Heart right ventricle (tissue), 16 donors: ENCODE results near the gene LAGE3. TPM values are rescaled to one million over a fixed set of nuclear protein-coding genes. Genes with fewer than 3 reads are reported as not detected.

Source experiments
- ATAC-seq, 8 donors: fragments of 200-7000 bp; cut with Tn5 transposase; one replicate each; pipeline ENCODE4 v1.9.1; 2020; ENCODE audit warnings: mild to moderate bottlenecking in 8 of 8, moderate library complexity in 8 of 8, moderate number of reproducible peaks in 1 of 8
- DNase-seq, 2 donors: peaks; one replicate each; pipeline ENCODE4 v3.0.0-alpha.2; 2020
- H3K27ac ChIP-seq, 10 donors: fragments of 200-600 bp; sonication (generic) in 2 of 10; one replicate each; pipeline versions ENCODE4 v1.5.0 to v1.8.0; 2020 to 2022; ENCODE audit warnings: mild to moderate bottlenecking in 3 of 10
- H3K27me3 ChIP-seq, 7 donors: fragments of 200-600 bp; one replicate each; pipeline ENCODE4 v1.8.0; 2021 to 2022; ENCODE audit warnings: mild to moderate bottlenecking in 2 of 7
- H3K36me3 ChIP-seq, 9 donors: fragments of 200-600 bp; sonication (generic) in 1 of 9; one replicate each; pipeline versions ENCODE4 v1.5.0 to v1.8.0; 2020 to 2022; ENCODE audit warnings: mild to moderate bottlenecking in 2 of 9
- H3K4me1 ChIP-seq, 9 donors: fragments of 200-600 bp; sonication (generic) in 1 of 9; one replicate each; pipeline versions ENCODE4 v1.5.0 to v1.8.0; 2020 to 2022; ENCODE audit warnings: mild to moderate bottlenecking in 4 of 9
- H3K4me3 ChIP-seq, 10 donors: fragments of 200-600 bp; sonication (generic) in 2 of 10; one replicate each; pipeline versions ENCODE4 v1.5.0 to v1.8.0; 2020 to 2022; ENCODE audit warnings: mild to moderate bottlenecking in 7 of 10, moderate library complexity in 2 of 10
- H3K9me3 ChIP-seq, 11 donors: fragments of 200-600 bp in 10 of 11; sonication (generic) in 2 of 11; one replicate each; pipeline versions ENCODE4 v1.5.0 to v1.8.0; 2013 to 2022; ENCODE audit warnings: mild to moderate bottlenecking in 2 of 11, control low read depth in 1 of 11, moderate library complexity in 1 of 11
- whole genome bisulfite sequencing, 2 donors: extraction: QIAGEN DNeasy Blood & Tissue Kit; methylation state at CpG; one replicate each; pipeline ENCODE4 v1.1.7; 2013; ENCODE audit warnings: inconsistent platforms in 1 of 2; 5-methylcytosine and 5-hydroxymethylcytosine counted together
- intact Hi-C, 10 donors: fragments of 100-400 bp; cut with DNase I; formaldehyde crosslinking; loops; one replicate each; pipeline versions ENCODE4 v1.11.1 to v1.14.2; 2022
- polyA plus RNA-seq, 2 donors: library from polyadenylated mRNA; stranded (reverse); fragments of 200-250 nt; gene quantifications; one replicate each; pipeline ENCODE4 v1.2.3, GENCODE V29; 2013
- total RNA-seq, 10 donors: library from RNA; stranded (reverse); fragmentation: NEBNext Ultra II Directional in 3 of 10; extraction: Animal tissue kit (Norgen Biotek cat#: 25700) in 3 of 10; gene quantifications; one replicate each; pipeline versions ENCODE4 v1.2.1 to v1.2.4, GENCODE V29; 2021 to 2023
- TF ChIP-seq, protein P1 (sequence below), 9 donors: fragments of 200-600 bp; sonication (generic) in 2 of 9; IDR thresholded peaks; one replicate each; pipeline versions ENCODE4 v1.5.0 to v1.8.0; 2021 to 2022; ENCODE audit warnings: antibody characterized with exemption in 9 of 9, mild to moderate bottlenecking in 5 of 9, moderate library complexity in 1 of 9
- donor health status: Arrhythmogenic right ventricular cardiomyopathy.
- donor health status: ischemic (EF 13 %, LVEDD 7.1; RV severe dilation, severe dysfunction).
- donor health status: healthy with polysubstance abuse.
- donor health status: DM: no; HTN: yes; CAD: no.
- donor health status: DM: no; HTN: no; CAD: no.
- donor health status: ischemic (EF 25% LVEDD 6.9; RV normal size, moderate dysfunction).
- donor health status: ischemic (EF 25% LVEDD 5.7; RV mildly dilated, moderate dysfunction).
- donor health status: healthy.
- donor health status: DM: yes; HTN: yes; CAD: no.
- donor health status: Ischemic cardiomyopathy.
- donor health status: ischemic (EF 35%, LVEDD 5.7; RV mildly dilated, moderate dysfunction).
- donor health status: nonischemic (EF 11% LVEDD 7.7; RV severe dilation, severe dysfunction).
- donor health status: DM: yes; HTN: yes; CAD: no.
- donor health status: PGD.
- donor health status: ischemic (EF 29% LVEDD 5.4; RV normal size, mild dysfunction).
- donor health status: nonischemic (EF 23%, LVEDD 6.1; RV moderate dilation, normal function).

Gene LAGE3
- total and polyA plus RNA-seq, 12 donors = 7.5 to 38.2 (median 17.7) TPM

DNA sequence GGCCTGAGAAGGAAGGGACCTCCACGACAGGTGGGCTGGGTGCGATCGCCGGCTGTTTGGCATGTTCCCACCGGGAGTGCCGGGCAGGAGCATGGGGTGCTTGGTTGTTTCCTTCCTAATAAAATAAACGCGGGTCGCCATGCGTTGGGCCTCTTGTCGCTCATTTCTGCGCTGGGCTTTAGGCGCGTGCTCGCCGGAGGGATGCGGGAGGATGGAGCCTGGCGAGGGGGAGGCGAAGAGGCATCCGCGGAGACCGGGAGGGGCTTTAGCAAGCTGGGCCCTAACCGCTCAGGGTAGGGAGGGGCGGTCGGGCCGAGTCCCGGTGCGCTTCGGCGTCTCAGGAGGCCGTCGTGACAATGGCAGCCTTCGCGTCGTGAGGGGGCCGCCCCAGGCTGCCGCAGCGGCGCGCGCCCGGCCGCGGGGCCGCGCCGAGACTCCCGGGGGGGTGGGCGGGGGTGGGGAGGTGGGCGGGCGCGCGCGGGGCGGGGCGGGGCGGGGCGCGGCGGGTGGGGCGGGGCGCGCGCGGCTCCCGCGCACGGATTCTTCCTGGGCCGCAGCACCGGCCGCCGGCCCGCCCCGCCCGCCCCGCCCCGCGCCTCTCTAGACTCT lies 42.6 kb downstream of the LAGE3 start:
- peak; percentile 27 to 32 for DNase-seq
- 6 to 11% methylated on average over 10 to 46 of the region's 78 CpGs for WGBS, 2 donors
- Histone ChIP-seq H3K27me3 (no peaks in the 10 kb centered on the region), H3K9me3 (no peaks in the 10 kb centered on the region), H3K36me3 (peaks cover 0 to 64% (median 0%) of the 10 kb centered on the region in 9 donors), H3K4me3 (peak overlapping the region in 9 of 10 donors; percentile 72 to 89 (median 81)), H3K4me1 (peaks cover 0 to 23% (median 13%) of the 10 kb centered on the region in 9 donors), H3K27ac (peak overlapping the region; percentile 77 to 94 (median 90))
- TF ChIP-seq, protein P1, sequence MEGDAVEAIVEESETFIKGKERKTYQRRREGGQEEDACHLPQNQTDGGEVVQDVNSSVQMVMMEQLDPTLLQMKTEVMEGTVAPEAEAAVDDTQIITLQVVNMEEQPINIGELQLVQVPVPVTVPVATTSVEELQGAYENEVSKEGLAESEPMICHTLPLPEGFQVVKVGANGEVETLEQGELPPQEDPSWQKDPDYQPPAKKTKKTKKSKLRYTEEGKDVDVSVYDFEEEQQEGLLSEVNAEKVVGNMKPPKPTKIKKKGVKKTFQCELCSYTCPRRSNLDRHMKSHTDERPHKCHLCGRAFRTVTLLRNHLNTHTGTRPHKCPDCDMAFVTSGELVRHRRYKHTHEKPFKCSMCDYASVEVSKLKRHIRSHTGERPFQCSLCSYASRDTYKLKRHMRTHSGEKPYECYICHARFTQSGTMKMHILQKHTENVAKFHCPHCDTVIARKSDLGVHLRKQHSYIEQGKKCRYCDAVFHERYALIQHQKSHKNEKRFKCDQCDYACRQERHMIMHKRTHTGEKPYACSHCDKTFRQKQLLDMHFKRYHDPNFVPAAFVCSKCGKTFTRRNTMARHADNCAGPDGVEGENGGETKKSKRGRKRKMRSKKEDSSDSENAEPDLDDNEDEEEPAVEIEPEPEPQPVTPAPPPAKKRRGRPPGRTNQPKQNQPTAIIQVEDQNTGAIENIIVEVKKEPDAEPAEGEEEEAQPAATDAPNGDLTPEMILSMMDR (IDR thresholded peaks at IDR 0.05) = no peak
- intact Hi-C loops = loop anchor here in 1 of 10 donors (5.0 kb wide), 1 partner anchor 41 kb away; the partner anchor contains the start of gene LAGE3
- peak in 7 of 8 donors; percentile 32 to 64 (median 48) for ATAC-seq

DNA sequence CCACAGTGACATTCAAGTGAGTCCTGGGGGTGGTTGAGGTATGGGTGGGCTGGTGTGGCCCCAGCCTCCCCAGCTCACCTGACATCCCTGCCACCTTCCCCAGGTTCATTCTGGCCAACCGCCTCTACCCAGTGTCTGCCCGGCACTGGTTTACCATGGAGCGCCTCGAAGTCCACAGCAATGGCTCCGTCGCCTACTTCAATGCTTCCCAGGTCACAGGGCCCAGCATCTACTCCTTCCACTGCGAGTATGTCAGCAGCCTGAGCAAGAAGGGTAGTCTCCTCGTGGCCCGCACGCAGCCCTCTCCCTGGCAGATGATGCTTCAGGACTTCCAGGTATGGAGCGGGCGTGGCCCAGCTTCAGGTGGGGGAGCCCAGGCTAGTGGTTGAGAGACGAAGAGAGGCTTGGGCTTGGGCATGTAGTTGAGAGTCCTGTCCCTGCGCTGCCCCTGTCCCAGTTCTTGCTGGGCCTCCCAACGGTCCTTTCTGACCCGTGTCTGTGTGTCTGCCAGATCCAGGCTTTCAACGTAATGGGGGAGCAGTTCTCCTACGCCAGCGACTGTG lies 43.8 kb downstream of the LAGE3 start:
- ATAC-seq = no peak
- intact Hi-C loops = loop anchor here in 1 of 10 donors (5.0 kb wide), 1 partner anchor 42 kb away; the partner anchor contains the start of gene LAGE3
- no peaks in the 10 kb centered on the region for H3K27me3 ChIP-seq
- TF ChIP-seq, protein P1 (IDR thresholded peaks at IDR 0.05) = no peak
- H3K36me3 ChIP-seq = peaks cover 0 to 52% (median 0%) of the 10 kb centered on the region in 9 donors
- 93 to 96% methylated on average over 19 of the region's 19 CpGs for WGBS, 2 donors
- H3K9me3 ChIP-seq = no peaks in the 10 kb centered on the region
- H3K4me1 ChIP-seq = peaks cover 0 to 29% (median 14%) of the 10 kb centered on the region in 9 donors
- H3K27ac ChIP-seq = no peak overlapping the region
- no peak for DNase-seq
- no peak overlapping the region for H3K4me3 ChIP-seq

DNA sequence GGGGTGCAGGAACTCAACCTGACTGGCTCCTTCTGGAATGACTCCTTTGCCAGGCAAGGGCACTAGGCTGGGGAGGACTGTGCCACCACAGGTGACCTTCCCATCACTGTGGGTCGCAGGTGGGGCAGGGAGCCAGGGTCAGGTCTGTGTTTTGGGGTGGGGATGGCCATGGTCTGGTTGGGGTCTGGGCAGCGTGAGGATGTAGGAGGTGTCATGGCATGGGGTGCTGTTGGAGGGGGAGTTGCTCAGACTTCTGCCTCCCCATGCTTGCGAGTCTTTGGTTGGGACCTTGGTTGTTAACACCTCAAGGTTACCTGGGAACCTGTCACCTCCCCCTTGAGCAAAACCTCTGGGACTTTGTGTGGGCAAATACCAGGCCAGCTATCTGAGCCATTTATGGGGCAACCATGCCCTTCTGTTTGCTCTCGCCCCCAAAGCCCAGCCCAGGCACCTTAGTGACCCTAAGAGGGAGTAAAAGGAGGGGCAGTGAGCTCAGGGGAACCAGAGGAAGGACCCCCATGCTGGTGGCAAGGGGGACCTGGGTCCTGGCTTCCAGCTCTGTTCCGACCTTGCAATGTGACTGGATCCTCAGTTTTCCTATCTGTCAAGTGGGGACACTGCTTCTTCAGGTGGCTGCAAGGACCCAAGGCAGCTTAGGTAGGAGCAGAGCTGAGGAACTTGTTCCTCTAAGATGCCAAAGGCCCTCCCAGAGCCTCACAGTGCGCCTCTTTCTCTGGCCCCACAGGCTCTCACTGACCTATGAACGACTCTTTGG lies 44.5 kb downstream of the LAGE3 start:
- peaks cover 0 to 45% (median 0%) of the 10 kb centered on the region in 9 donors for H3K36me3 ChIP-seq
- TF ChIP-seq, protein P1 (IDR thresholded peaks at IDR 0.05) = no peak
- H3K27ac ChIP-seq = no peak overlapping the region
- H3K27me3 ChIP-seq = no peaks in the 10 kb centered on the region
- intact Hi-C loops = loop anchor here in 1 of 10 donors (5.0 kb wide), 1 partner anchor 43 kb away; the partner anchor contains the start of gene LAGE3
- ATAC-seq = no peak
- 96 to 99% methylated on average over 6 to 7 of the region's 7 CpGs for WGBS, 2 donors
- H3K4me1 ChIP-seq = peaks cover 0 to 34% (median 17%) of the 10 kb centered on the region in 9 donors
- H3K9me3 ChIP-seq = no peaks in the 10 kb centered on the region
- no peak for DNase-seq
- H3K4me3 ChIP-seq = no peak overlapping the region

DNA sequence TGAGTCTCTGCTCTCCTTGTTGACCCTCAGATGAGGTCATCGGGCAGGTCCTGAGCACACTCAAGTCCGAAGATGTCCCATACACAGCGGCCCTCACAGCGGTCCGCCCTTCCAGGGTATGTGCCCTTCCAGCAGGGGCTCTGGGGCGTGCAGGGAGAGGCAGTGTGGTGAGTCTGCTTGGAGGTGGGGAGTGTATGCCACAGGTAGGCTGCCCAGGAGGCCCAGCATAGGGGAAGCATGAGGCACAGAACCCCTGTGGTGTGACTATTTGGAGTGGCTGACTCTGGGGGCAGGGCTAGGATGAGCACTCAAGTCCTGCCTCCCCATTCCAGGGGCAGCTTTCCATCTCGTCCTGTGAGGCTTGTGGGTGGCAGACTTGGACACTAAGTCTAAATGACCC lies 45.5 kb downstream of the LAGE3 start:
- ATAC-seq = no peak
- WGBS, 2 donors = 93 to 98% methylated on average over 6 to 7 of the region's 7 CpGs
- Histone ChIP-seq H3K4me3 (no peak overlapping the region), H3K4me1 (peaks cover 0 to 33% (median 18%) of the 10 kb centered on the region in 9 donors), H3K9me3 (no peaks in the 10 kb centered on the region), H3K36me3 (peaks cover 0 to 43% (median 0%) of the 10 kb centered on the region in 9 donors), H3K27me3 (no peaks in the 10 kb centered on the region), H3K27ac (no peak overlapping the region)
- DNase-seq = no peak
- intact Hi-C loops = no loop called here
- TF ChIP-seq, protein P1 (IDR thresholded peaks at IDR 0.05) = no peak
